Ovary (tissue), 9 donors: ENCODE data around the gene ZNF282. TPM values are rescaled to one million over a fixed set of nuclear protein-coding genes. Genes with fewer than 3 reads are reported as not detected.

ENCODE experiments used
- DNase-seq, 5 donors: peaks; one replicate each; pipeline ENCODE4 v3.0.0-alpha.2; 2019 to 2020
- H3K27ac ChIP-seq, 2 donors: fragments of 200-600 bp; one replicate each; pipeline versions ENCODE4 v1.5.1 to v1.8.0; 2019 to 2022
- H3K27me3 ChIP-seq: fragments of 200-600 bp; one replicate; pipeline ENCODE4 v1.8.0; 2022
- H3K36me3 ChIP-seq: fragments of 200-600 bp; sonication (generic); one replicate; pipeline ENCODE4 v1.5.1; 2019
- H3K4me1 ChIP-seq: one replicate; pipeline ENCODE4 v1.8.1; 2013; ENCODE audit warnings: mild to moderate bottlenecking, moderate library complexity; ENCODE audit not compliant: insufficient read depth
- H3K4me3 ChIP-seq: fragments of 200-600 bp; sonication (generic); one replicate; pipeline ENCODE4 v1.5.1; 2017
- H3K9me3 ChIP-seq, 2 donors: fragments of 200-600 bp in 1 of 2; sonication (generic) in 1 of 2; one replicate each; pipeline versions ENCODE4 v1.5.1 to v1.8.1; 2013 to 2019; ENCODE audit warnings: mild to moderate bottlenecking in 1 of 2, moderate library complexity in 1 of 2
- CTCF ChIP-seq, 3 donors: fragments of 450-650 bp in 2 of 3; fragments of 200-600 bp in 1 of 3; IDR thresholded peaks; one replicate each; pipeline versions ENCODE4 v1.5.1 to v1.8.0; 2016 to 2022; ENCODE audit warnings: antibody characterized with exemption in 3 of 3, mild to moderate bottlenecking in 1 of 3
- EP300 ChIP-seq: sonication (generic); formaldehyde crosslinking; IDR thresholded peaks from one replicate; pipeline ENCODE4 v1.6.1; 2017; ENCODE audit warnings: antibody characterized with exemption
- POLR2A ChIP-seq: fragments of 450-650 bp; IDR thresholded peaks from one replicate; pipeline ENCODE4 v1.6.1; 2017; ENCODE audit warnings: antibody characterized with exemption, mild to moderate bottlenecking, moderate library complexity
- WGBS, 3 donors: extraction: QIAGEN DNeasy Blood & Tissue Kit in 1 of 3; methylation state at CpG; one replicate each; pipeline versions ENCODE4 v1.1.5 to v1.1.7; 2013 to 2017; 5-methylcytosine and 5-hydroxymethylcytosine counted together
- intact Hi-C, 4 donors: fragments of 100-400 bp; cut with DNase I; formaldehyde crosslinking; loops; one replicate each; pipeline versions ENCODE4 v1.11.0 to v1.15.1; 2022 to 2023
- polyA plus RNA-seq, 2 donors: library from polyadenylated mRNA; stranded (reverse); fragments of 200-250 nt in 1 of 2; fragments of 350-450 nt in 1 of 2; fragmentation: Illumina TruSeq in 1 of 2; extraction: RNeasy Lipid Tissue Mini Kit (QIAGEN cat#74804) in 1 of 2; gene quantifications; one replicate each; pipeline ENCODE4 v1.2.3, GENCODE V29; 2013 to 2014
- total RNA-seq, 7 donors: library from RNA; depleted of rRNA in 2 of 7; stranded (reverse); fragments of >200 nt in 2 of 7; fragmentation: NEBNext Ultra II Directional in 3 of 7; extraction: Animal tissue kit (Norgen Biotek cat#: 25700) in 3 of 7; gene quantifications; one replicate each; pipeline versions ENCODE4 v1.1.0 to v1.2.4, GENCODE V29; 2016 to 2023
- donor health status: DM: no; HTN: no; CAD: no; lungs with moderate emphysema.
- donor health status: DM: no; HTN: no; CAD: no.
- donor health status: Bipolar disorder and iron deficiency.
- donor health status: DM: yes; HTN: yes; CAD: no.
- donor health status: DM: no; HTN: no; CAD: no.
- donor health status: DM: yes; HTN: yes; CAD: no.

ZNF282 gene
- total and polyA plus RNA-seq, 9 donors, result 8.0 to 30.2 (median 22.2) TPM

- Histone ChIP-seq H3K4me3 (no peak overlapping the region), H3K36me3 (no peaks in the 10 kb centered on the region), H3K4me1 (no peaks in the 10 kb centered on the region), H3K9me3 (no peaks in the 10 kb centered on the region), H3K27me3 (no peaks in the 10 kb centered on the region), H3K27ac (no peak overlapping the region)
- 92 to 95% (median 93%) methylated on average over 2 of the region's 2 CpGs for WGBS, 3 donors
- no peak for DNase-seq
- no peak for TF ChIP-seq EP300
- no peak for TF ChIP-seq CTCF (IDR thresholded peaks at IDR 0.05)
- TF ChIP-seq POLR2A, result no peak
- intact Hi-C loops, result no loop called here
Observed at GRCh38 chr7:149252378-149252777, 57.0 kb downstream of the ZNF282 start.

GRCh38 chr7:149253665-149254064 is 58.3 kb downstream of the ZNF282 start:
- intact Hi-C loops, result no loop called here
- DNase-seq, result no peak
- WGBS, 3 donors, result 80 to 89% (median 89%) methylated on average over 7 of the region's 7 CpGs
- no peaks in the 10 kb centered on the region for H3K4me1 ChIP-seq
- H3K4me3 ChIP-seq, result no peak overlapping the region
- H3K36me3 ChIP-seq, result no peaks in the 10 kb centered on the region
- no peaks in the 10 kb centered on the region for H3K9me3 ChIP-seq
- no peaks in the 10 kb centered on the region for H3K27me3 ChIP-seq
- H3K27ac ChIP-seq, result no peak overlapping the region
- TF ChIP-seq POLR2A (no peak), CTCF (IDR thresholded peaks at IDR 0.05) (no peak), EP300 (no peak)

GRCh38 chr7:149254181-149254858 is 59.0 kb downstream of the ZNF282 start:
- 92 to 94% (median 92%) methylated on average over 16 of the region's 16 CpGs for WGBS, 3 donors
- no peak for TF ChIP-seq EP300
- TF ChIP-seq POLR2A, result no peak
- TF ChIP-seq CTCF (IDR thresholded peaks at IDR 0.05), result no peak
- no peaks in the 10 kb centered on the region for H3K27me3 ChIP-seq
- H3K36me3 ChIP-seq, result no peaks in the 10 kb centered on the region
- no peak overlapping the region for H3K4me3 ChIP-seq
- intact Hi-C loops, result no loop called here
- H3K9me3 ChIP-seq, result no peaks in the 10 kb centered on the region
- DNase-seq, result no peak
- no peak overlapping the region for H3K27ac ChIP-seq
- H3K4me1 ChIP-seq, result no peaks in the 10 kb centered on the region

- Histone ChIP-seq H3K27me3 (no peaks in the 10 kb centered on the region), H3K9me3 (no peaks in the 10 kb centered on the region), H3K36me3 (no peaks in the 10 kb centered on the region), H3K4me3 (no peak overlapping the region), H3K27ac (no peak overlapping the region), H3K4me1 (no peaks in the 10 kb centered on the region)
- TF ChIP-seq EP300, result no peak
- no peak for TF ChIP-seq POLR2A
- no peak for TF ChIP-seq CTCF (IDR thresholded peaks at IDR 0.05)
- no peak for DNase-seq
- intact Hi-C loops, result no loop called here
- 69 to 78% (median 75%) methylated on average over 5 of the region's 5 CpGs for WGBS, 3 donors
Observed at GRCh38 chr7:149255174-149255573, 59.8 kb downstream of the ZNF282 start.
